Cardiac fibroblast (primary cell): ENCODE results near the gene C1QTNF8.

Source experiments
- DNase-seq, 2 donors: peaks; one replicate each; pipeline versions ENCODE4 v3.0.0 to v3.0.0-alpha.2; 2010; ENCODE audit warnings: low read depth in 2 of 2
- H3K4me3 ChIP-seq, 2 donors: replicated peaks in 1 of 2; 1 replicate in 1 of 2; 2 replicates in 1 of 2; pipeline ENCODE4 v1.5.1; 2011; ENCODE audit warnings: low read depth in 2 of 2, low read length in 2 of 2, mild to moderate bottlenecking in 2 of 2, moderate library complexity in 1 of 2
- TF ChIP-seq, protein P1 (sequence below): IDR thresholded peaks from one replicate; pipeline ENCODE4 v1.5.1; 2011; ENCODE audit warnings: low read depth, mild to moderate bottlenecking, low read length, inconsistent platforms

The C1QTNF8 gene

DNA sequence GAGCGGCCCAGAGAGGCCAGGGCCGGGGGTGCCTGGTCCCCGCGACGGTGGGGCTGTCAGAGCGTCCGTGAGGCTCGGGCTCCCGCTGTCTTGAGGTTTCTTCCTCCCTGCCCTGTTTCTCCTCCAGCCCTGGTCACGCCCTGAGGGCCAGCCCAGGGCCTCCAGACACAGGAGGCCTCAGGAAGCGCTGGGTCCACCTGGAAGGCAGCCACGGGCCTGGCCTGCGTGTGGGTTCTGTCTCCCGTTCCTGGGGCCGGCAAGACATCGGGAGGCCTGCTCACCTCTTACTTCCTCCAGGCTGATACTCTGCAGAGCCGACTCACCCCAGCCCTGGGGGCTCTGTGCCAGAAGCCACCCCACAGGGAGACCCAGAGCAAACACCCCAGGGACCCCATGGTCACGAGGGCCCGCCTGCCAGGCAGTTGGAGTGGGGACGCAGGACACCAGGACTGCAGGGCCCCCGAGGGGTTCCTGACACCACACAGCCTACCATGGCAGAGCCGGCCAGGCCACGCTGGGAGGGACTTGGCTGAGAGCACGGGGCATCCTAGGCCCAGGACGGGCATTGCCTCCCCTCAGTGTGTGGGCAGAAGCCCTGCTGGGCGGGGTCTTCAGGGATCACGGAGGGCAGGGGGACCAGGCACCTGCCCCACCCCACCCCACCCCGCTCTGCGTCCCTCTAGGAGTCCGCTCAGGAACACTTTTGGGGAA is 37.9 kb upstream of the C1QTNF8 start:
- TF ChIP-seq, protein P1, sequence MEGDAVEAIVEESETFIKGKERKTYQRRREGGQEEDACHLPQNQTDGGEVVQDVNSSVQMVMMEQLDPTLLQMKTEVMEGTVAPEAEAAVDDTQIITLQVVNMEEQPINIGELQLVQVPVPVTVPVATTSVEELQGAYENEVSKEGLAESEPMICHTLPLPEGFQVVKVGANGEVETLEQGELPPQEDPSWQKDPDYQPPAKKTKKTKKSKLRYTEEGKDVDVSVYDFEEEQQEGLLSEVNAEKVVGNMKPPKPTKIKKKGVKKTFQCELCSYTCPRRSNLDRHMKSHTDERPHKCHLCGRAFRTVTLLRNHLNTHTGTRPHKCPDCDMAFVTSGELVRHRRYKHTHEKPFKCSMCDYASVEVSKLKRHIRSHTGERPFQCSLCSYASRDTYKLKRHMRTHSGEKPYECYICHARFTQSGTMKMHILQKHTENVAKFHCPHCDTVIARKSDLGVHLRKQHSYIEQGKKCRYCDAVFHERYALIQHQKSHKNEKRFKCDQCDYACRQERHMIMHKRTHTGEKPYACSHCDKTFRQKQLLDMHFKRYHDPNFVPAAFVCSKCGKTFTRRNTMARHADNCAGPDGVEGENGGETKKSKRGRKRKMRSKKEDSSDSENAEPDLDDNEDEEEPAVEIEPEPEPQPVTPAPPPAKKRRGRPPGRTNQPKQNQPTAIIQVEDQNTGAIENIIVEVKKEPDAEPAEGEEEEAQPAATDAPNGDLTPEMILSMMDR: no peak
- H3K4me3 ChIP-seq: no peak overlapping the region
- DNase-seq: no peak

DNA sequence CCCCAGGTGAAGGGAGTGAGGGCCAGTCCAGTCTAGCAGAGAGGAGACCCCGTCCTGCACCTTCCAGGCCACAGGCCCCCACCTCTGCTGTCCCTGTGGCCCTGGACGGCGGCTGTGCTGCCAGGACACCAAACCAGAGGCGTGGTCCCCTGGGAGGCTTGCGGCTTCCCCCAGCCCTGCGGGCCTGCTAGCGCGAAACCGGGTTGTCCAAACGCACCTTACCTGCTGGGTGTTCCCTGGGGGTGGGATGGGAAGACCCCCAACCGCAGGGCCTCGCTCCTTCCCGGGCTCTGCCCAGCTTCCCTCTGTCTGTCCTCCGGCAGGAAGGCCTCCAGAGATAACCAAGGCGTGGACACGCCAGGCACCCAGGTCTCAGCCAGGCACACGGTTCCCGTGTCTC is 37.2 kb upstream of the C1QTNF8 start:
- TF ChIP-seq, protein P1: no peak
- DNase-seq: no peak
- H3K4me3 ChIP-seq: no peak overlapping the region

DNA sequence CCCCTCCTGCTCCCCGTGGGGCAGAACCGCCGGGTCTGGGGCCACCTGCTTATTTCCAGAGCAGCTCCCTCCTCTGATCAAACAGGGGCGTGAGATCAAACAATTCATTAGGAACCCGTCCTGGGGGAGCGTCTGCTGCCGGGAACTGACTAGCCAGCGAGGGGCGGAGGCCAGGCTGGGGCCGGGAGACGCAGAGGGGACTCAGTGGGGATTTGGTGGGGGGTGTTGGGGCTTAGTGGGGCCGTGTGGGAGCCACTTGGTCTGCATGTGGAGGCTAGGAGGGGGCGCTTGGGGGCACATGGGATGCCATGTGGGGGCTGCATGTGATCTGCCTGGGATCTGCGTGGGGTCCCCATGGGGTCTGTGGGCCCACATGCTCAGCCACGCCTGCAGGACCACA is 36.4 kb upstream of the C1QTNF8 start:
- no peak overlapping the region for H3K4me3 ChIP-seq
- no peak for DNase-seq
- TF ChIP-seq, protein P1: no peak

DNA sequence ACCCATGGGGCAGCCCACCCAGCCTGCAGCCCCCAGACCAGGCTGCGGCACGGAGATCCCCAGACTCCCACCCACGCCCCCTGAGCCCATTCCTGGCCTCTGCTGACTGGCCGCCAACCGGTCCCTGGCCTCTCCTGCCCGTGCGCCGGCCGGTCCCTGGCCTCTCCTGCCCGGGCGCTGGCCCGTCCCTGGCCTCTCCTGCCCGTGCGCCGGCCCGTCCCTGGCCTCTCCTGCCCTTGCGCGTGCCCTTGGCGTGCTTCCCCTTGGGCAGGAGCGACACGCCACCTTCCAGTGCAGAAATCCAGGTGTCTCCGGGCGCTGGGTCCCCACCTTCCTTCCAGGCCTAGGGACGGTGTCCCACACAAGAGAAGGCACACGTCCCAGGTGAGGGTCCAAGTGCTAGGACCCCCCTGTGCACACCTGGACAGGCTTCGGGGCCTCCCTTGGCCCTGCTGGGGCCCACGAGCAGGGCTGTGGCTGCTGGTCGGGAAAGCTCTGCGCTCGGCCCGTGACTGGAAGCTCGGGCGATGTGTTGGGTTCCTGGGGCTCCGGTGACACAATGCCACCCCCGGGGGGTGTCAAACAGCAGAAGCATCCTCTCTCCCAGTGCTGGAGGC is 35.4 kb upstream of the C1QTNF8 start:
- DNase-seq: no peak
- H3K4me3 ChIP-seq: no peak overlapping the region
- TF ChIP-seq, protein P1: no peak

DNA sequence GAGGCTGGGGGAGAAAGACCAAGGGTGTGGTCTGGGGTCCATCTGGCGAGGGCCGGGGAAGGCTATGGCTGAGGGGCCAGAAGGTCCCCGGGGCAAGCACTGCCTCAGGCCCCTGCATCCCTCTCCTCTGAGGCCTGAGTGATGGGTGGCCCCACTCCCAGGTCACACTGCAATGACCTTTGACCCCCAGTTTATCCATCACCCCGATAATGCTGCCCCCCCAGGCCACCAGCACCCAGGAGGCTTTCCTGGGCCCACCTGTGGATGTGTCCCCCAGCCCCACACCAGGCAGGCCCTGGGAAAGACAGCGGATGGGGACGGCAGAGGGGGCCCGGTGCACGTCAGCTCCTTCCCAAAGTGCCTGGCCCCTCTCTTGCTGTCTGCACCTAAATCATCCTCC is 34.3 kb upstream of the C1QTNF8 start:
- TF ChIP-seq, protein P1: no peak
- DNase-seq: no peak
- no peak overlapping the region for H3K4me3 ChIP-seq

DNA sequence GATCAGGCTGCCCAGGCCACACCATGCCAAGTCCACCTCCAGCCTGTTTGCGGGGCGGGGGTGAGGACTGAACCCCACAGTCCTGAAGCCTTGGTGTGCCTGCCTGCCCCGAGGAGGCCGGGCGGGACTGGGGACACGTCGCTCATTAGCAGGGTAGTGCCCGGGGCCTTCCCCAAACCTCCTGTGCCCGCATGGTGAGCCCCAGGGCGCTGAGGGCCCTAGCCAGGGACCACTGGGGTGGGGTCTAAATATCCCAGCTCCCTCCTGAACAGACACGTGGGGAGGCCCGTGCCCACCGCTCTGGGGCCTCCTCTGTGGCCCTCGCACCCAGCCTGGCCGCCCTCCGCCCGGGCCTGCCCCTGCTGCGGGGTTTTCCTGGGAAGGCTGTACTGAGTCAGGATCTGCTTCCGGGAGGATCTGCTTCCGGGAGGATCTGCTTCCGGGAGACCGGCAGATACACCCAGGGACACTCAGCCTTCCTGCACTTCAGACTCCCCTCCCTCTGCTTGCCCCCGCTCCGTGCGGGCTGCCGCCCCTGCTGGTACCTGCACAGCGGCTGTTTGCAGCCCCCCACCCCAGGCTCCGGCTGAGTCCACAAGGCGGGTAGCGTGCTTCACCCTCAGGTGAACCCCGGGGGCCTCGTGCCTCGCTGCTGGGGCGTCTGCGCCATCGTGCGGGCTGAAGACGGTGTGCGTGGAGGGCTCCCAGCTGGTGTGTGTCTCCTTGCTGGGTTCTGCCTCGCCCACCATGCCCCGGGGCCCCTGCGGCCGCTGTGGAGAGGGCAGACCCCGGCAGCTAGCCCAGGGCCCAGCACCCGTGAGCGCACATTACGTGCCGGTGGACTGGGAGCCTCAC is 33.3 kb upstream of the C1QTNF8 start:
- H3K4me3 ChIP-seq: no peak overlapping the region
- no peak for DNase-seq
- TF ChIP-seq, protein P1: no peak
